H1 (cell line): ENCODE data around the gene MARK1. TPM values are rescaled to one million over a fixed set of nuclear protein-coding genes. Genes with fewer than 3 reads are reported as not detected.

Source experiments
- CTCF ChIA-PET: fragments of 300-600 bp; sonication (Branson Sonifier 250); formaldehyde crosslinking; loops from one replicate; lab custom pipeline; 2021; ENCODE audit not compliant: partially characterized antibody; lab: Charles Lee
- POLR2A ChIA-PET: fragments of 300-600 bp; sonication (Branson Sonifier 250); formaldehyde crosslinking; loops from one replicate; lab custom pipeline; 2021; ENCODE audit warnings: inconsistent platforms; ENCODE audit not compliant: partially characterized antibody; lab: Charles Lee
- DNase-seq, 2 experiments: peaks; one replicate each; pipeline versions ENCODE4 v3.0.0 to v3.0.0-alpha.2; 2010 to 2022; ENCODE audit warnings: low spot score in 2 of 2, low read depth in 1 of 2, mixed read lengths in 1 of 2
- FAIRE-seq: peaks from 2 replicates; lab custom pipeline; 2011; peaks lifted over from hg19 to GRCh38; lab: Jason Lieb, UNC
- H2AFZ ChIP-seq: 2 replicates; pipeline ENCODE4 v1.8.1; 2012; ENCODE audit warnings: low read length, inconsistent platforms
- H2AK5ac ChIP-seq: 2 replicates; pipeline ENCODE4 v1.6.1; 2013; ENCODE audit warnings: low read depth, low read length
- H2BK120ac ChIP-seq: replicated peaks from 2 replicates; pipeline ENCODE3; 2013; ENCODE audit warnings: low read depth, low read length, inconsistent platforms
- H2BK12ac ChIP-seq: 2 replicates; pipeline ENCODE4 v1.6.1; 2013; ENCODE audit warnings: low read depth, low read length
- H2BK15ac ChIP-seq: 2 replicates; pipeline ENCODE4 v1.6.1; 2013; ENCODE audit warnings: low read length
- H2BK20ac ChIP-seq: 2 replicates; pipeline ENCODE4 v1.6.1; 2013; ENCODE audit warnings: low read length
- H2BK5ac ChIP-seq: 2 replicates; pipeline ENCODE4 v1.6.1; 2013; ENCODE audit warnings: low read depth, low read length
- H3K14ac ChIP-seq: 2 replicates; pipeline ENCODE4 v1.6.1; 2013; ENCODE audit warnings: inconsistent platforms; ENCODE audit not compliant: insufficient read length
- H3K18ac ChIP-seq: 2 replicates; pipeline ENCODE4 v1.6.1; 2013; ENCODE audit warnings: low read length; ENCODE audit errors: extremely low read depth
- H3K23ac ChIP-seq: 2 replicates; pipeline ENCODE4 v1.6.1; 2013; ENCODE audit warnings: inconsistent platforms; ENCODE audit not compliant: insufficient read length
- H3K23me2 ChIP-seq: 2 replicates; pipeline ENCODE4 v1.6.1; 2013; ENCODE audit warnings: low read depth, low read length
- H3K27ac ChIP-seq: 2 replicates; pipeline ENCODE4 v1.6.1; 2011; ENCODE audit warnings: low read depth, low read length, inconsistent platforms
- H3K27me3 ChIP-seq, 4 experiments: replicated peaks in 1 of 4; 1 replicate in 1 of 4; 2 replicates in 3 of 4; pipeline versions ENCODE4 v1.6.1 to v1.8.1; 2011 to 2013; ENCODE audit warnings: low read length in 3 of 4, mild to moderate bottlenecking in 3 of 4, inconsistent platforms in 2 of 4, mixed read lengths in 2 of 4, moderate library complexity in 1 of 4; ENCODE audit not compliant: control insufficient read depth in 3 of 4, insufficient read depth in 3 of 4; ENCODE audit errors: extremely low read depth in 1 of 4
- H3K36me3 ChIP-seq, 4 experiments: 2 replicates each; pipeline versions ENCODE4 v1.6.1 to v1.8.1; 2011 to 2013; ENCODE audit warnings: mild to moderate bottlenecking in 4 of 4, low read length in 3 of 4, moderate library complexity in 2 of 4, control low read depth in 1 of 4, inconsistent platforms in 1 of 4; ENCODE audit not compliant: insufficient read depth in 4 of 4, control insufficient read depth in 2 of 4
- H3K4ac ChIP-seq: replicated peaks from 2 replicates; pipeline ENCODE3; 2013; ENCODE audit warnings: low read length, low read depth, mixed read lengths, inconsistent platforms; ENCODE audit not compliant: insufficient read length
- H3K4me1 ChIP-seq, 4 experiments: replicated peaks in 1 of 4; 1 replicate in 1 of 4; 2 replicates in 3 of 4; pipeline versions ENCODE4 v1.6.1 to v1.8.1; 2011 to 2013; ENCODE audit warnings: low read length in 3 of 4, inconsistent platforms in 2 of 4, mixed read lengths in 1 of 4; ENCODE audit not compliant: insufficient read depth in 4 of 4, control insufficient read depth in 3 of 4
- H3K4me2 ChIP-seq, 2 experiments: 2 replicates each; pipeline versions ENCODE4 v1.6.1 to v1.8.1; 2011 to 2013; ENCODE audit warnings: low read depth in 2 of 2, low read length in 2 of 2, control low read depth in 1 of 2, inconsistent platforms in 1 of 2, mild to moderate bottlenecking in 1 of 2; ENCODE audit not compliant: insufficient read depth in 1 of 2
- H3K4me3 ChIP-seq, 4 experiments: fragments of 200-600, 300-600 bp in 1 of 4; sonication (generic), shearing (Covaris generic), sonication (Bioruptor Twin) in 1 of 4; 2 replicates each; pipeline versions ENCODE4 v1.5.1 to v1.8.1; 2011 to 2016; ENCODE audit warnings: low read length in 4 of 4, low read depth in 3 of 4, control low read depth in 2 of 4, inconsistent platforms in 2 of 4, mild to moderate bottlenecking in 2 of 4, mixed read lengths in 1 of 4, moderate library complexity in 1 of 4; ENCODE audit not compliant: insufficient read depth in 2 of 4; ENCODE audit errors: extremely low read depth in 1 of 4
- H3K56ac ChIP-seq: replicated peaks from 2 replicates; pipeline ENCODE3; 2013; ENCODE audit warnings: low read depth, mild to moderate bottlenecking, mixed read lengths, low read length, inconsistent platforms; ENCODE audit not compliant: insufficient read length
- H3K79me1 ChIP-seq: 2 replicates; pipeline ENCODE4 v1.6.1; 2013; ENCODE audit warnings: low read depth, low read length, control low read depth
- H3K79me2 ChIP-seq, 2 experiments: 2 replicates each; pipeline versions ENCODE4 v1.6.1 to v1.8.1; 2012 to 2013; ENCODE audit warnings: low read length in 2 of 2, mild to moderate bottlenecking in 2 of 2, inconsistent platforms in 1 of 2; ENCODE audit not compliant: insufficient read depth in 2 of 2, control insufficient read depth in 1 of 2
- H3K9ac ChIP-seq, 4 experiments: replicated peaks in 1 of 4; 1 replicate in 1 of 4; 2 replicates in 3 of 4; pipeline versions ENCODE4 v1.6.1 to v1.8.1; 2011 to 2013; ENCODE audit warnings: low read depth in 3 of 4, low read length in 3 of 4, control low read depth in 2 of 4, mild to moderate bottlenecking in 2 of 4, moderate library complexity in 2 of 4, inconsistent platforms in 1 of 4; ENCODE audit errors: extremely low read depth in 1 of 4
- H3K9me3 ChIP-seq, 2 experiments: 2 replicates each; pipeline versions ENCODE4 v1.6.1 to v1.8.1; 2012 to 2013; ENCODE audit warnings: mild to moderate bottlenecking in 2 of 2, moderate library complexity in 2 of 2, control low read depth in 1 of 2, inconsistent platforms in 1 of 2, low read depth in 1 of 2, low read length in 1 of 2, mixed read lengths in 1 of 2; ENCODE audit not compliant: insufficient read depth in 2 of 2
- H4K20me1 ChIP-seq, 2 experiments: replicated peaks in 1 of 2; 2 replicates each; pipeline versions ENCODE3 to v1.8.1; 2011 to 2013; ENCODE audit warnings: inconsistent platforms in 2 of 2, low read length in 2 of 2, mild to moderate bottlenecking in 1 of 2; ENCODE audit not compliant: insufficient read depth in 2 of 2, control insufficient read depth in 1 of 2
- H4K5ac ChIP-seq: 2 replicates; pipeline ENCODE4 v1.6.1; 2013; ENCODE audit warnings: low read length, low read depth, mixed read lengths, inconsistent platforms; ENCODE audit not compliant: insufficient read length
- H4K8ac ChIP-seq: 2 replicates; pipeline ENCODE4 v1.8.0; 2013; ENCODE audit warnings: mild to moderate bottlenecking, moderate library complexity, low read length, inconsistent platforms; ENCODE audit not compliant: insufficient read depth; ENCODE audit errors: extremely low read depth
- H4K91ac ChIP-seq: replicated peaks from 2 replicates; pipeline ENCODE3; 2013; ENCODE audit warnings: low read length, mixed read lengths, inconsistent platforms; ENCODE audit not compliant: insufficient read length
- BACH1 ChIP-seq: IDR thresholded peaks from 2 replicates; pipeline ENCODE4 v1.6.1; 2012; ENCODE audit warnings: low read length, improper control_type of control experiment
- BRCA1 ChIP-seq: IDR thresholded peaks from 2 replicates; pipeline ENCODE4 v1.6.1; 2012; ENCODE audit warnings: low read depth, low read length, improper control_type of control experiment
- CBX5 ChIP-seq: fragments of 300-800, 300-1000 bp; sonication (generic); IDR thresholded peaks from 2 replicates; pipeline ENCODE4 v1.7.1; 2016; ENCODE audit warnings: antibody characterized with exemption, low read length, low read depth
- MAFK ChIP-seq: IDR thresholded peaks from 2 replicates; pipeline ENCODE4 v1.6.1; 2012; ENCODE audit warnings: low read depth, mild to moderate bottlenecking, improper control_type of control experiment, low read length
- MAX ChIP-seq: IDR thresholded peaks from 2 replicates; pipeline ENCODE4 v1.6.1; 2012; ENCODE audit warnings: inconsistent platforms
- POU5F1 ChIP-seq: IDR thresholded peaks from 2 replicates; pipeline ENCODE4 v1.6.1; 2011; ENCODE audit warnings: low read depth, mild to moderate bottlenecking, low read length, moderate library complexity
- SIRT6 ChIP-seq: IDR thresholded peaks from one replicate; pipeline ENCODE4 v1.7.1; 2012; ENCODE audit warnings: low read length, inconsistent platforms
- WGBS, 2 experiments: shearing (Covaris generic) in 1 of 2; methylation state at CpG; one replicate each; pipeline versions ENCODE4 v1.1.6 to v1.1.7; 2013 to 2015; ENCODE audit warnings: low lambda C conversion rate in 2 of 2, mixed read lengths in 2 of 2, inconsistent platforms in 1 of 2, low coverage in 1 of 2, missing lambda C conversion rate in 1 of 2; ENCODE audit not compliant: insufficient replicate concordance in 2 of 2, insufficient coverage in 1 of 2, insufficient read length in 1 of 2; ENCODE audit errors: extremely low coverage in 1 of 2, missing lambda C conversion rate in 1 of 2; 5-methylcytosine and 5-hydroxymethylcytosine counted together
- polyA plus RNA-seq, 7 experiments: library from polyadenylated mRNA; depleted of rRNA in 3 of 7; stranded (reverse) in 5 of 7; unstranded in 2 of 7; fragments of >200 nt in 5 of 7; fragments of 200-250 nt in 2 of 7; gene quantifications; 1 replicate in 5 of 7; 2 replicates in 1 of 7; 4 replicates in 1 of 7; pipeline versions ENCODE4 v1.2.1 to v1.2.3, GENCODE V29; 2011 to 2013; ENCODE audit warnings: missing spikeins in 2 of 7, mixed read lengths in 2 of 7
- total RNA-seq: library from RNA; stranded (reverse); fragmentation: NEBNext Ultra II Directional; extraction: Animal tissue kit (Norgen Biotek cat#: 25700); gene quantifications from 2 replicates; pipeline ENCODE4 v1.2.1, GENCODE V29; 2021
- TF ChIP-seq, protein P1 (sequence below): IDR thresholded peaks from 2 replicates; pipeline ENCODE4 v1.6.1; 2011; ENCODE audit warnings: low read depth, mild to moderate bottlenecking, low read length; ENCODE audit not compliant: insufficient read depth

MARK1 gene
- total and polyA plus RNA-seq, 2 of the 8 experiments (the other 6 are each of a cell fraction or from before 2014, with no cell fraction given), result 5.5 to 20.5 TPM

- H3K4me1 ChIP-seq, result peaks cover 0 to 8% (median 4%) of the 10 kb centered on the region in 4 experiments; a peak in 4 of 7 replicates
- CTCF ChIA-PET, result interaction anchor here (0.8 to 4.7 kb wide), 10 partner anchors 8 to 421 kb away, joined by 3 to 26 read pairs (median 8); partner anchors contain the start of gene C1orf115
- H3K9ac ChIP-seq, result no peak overlapping the region
- H3K27me3 ChIP-seq, result no peaks in the 10 kb centered on the region
- no peak overlapping the region for H2AK5ac ChIP-seq
- H2BK15ac ChIP-seq, result no peak overlapping the region
- H2BK12ac ChIP-seq, result no peak overlapping the region
- no peak overlapping the region for H4K8ac ChIP-seq
- H3K36me3 ChIP-seq, result no peaks in the 10 kb centered on the region
- no peak overlapping the region for H3K14ac ChIP-seq
- no peaks in the 10 kb centered on the region for H3K23me2 ChIP-seq
- H4K20me1 ChIP-seq, result no peaks in the 10 kb centered on the region
- H3K27ac ChIP-seq, result no peak overlapping the region
- H4K5ac ChIP-seq, result no peak overlapping the region
- H3K18ac ChIP-seq, result no peak overlapping the region
- TF ChIP-seq SIRT6, result no peak
- no peak for TF ChIP-seq MAFK
- no peak for TF ChIP-seq BACH1
- TF ChIP-seq MAX, result no peak
- TF ChIP-seq, protein P1, sequence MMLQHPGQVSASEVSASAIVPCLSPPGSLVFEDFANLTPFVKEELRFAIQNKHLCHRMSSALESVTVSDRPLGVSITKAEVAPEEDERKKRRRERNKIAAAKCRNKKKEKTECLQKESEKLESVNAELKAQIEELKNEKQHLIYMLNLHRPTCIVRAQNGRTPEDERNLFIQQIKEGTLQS, result no peak
- TF ChIP-seq CBX5, result no peak
- no peak for TF ChIP-seq BRCA1
- no peak for TF ChIP-seq POU5F1
- H3K4me2 ChIP-seq, result no peak overlapping the region
- no peak overlapping the region for H2BK5ac ChIP-seq
- POLR2A ChIA-PET, result interaction anchor here (1.4 to 1.6 kb wide), 2 partner anchors 9 to 85 kb away, joined by 3 to 4 read pairs; partner anchors contain the start of gene MTARC1
- no peak overlapping the region for H2BK20ac ChIP-seq
- H2AFZ ChIP-seq, result no peak overlapping the region
- H3K56ac ChIP-seq, result no peak overlapping the region
- DNase-seq, result no peak
- 91% methylated on average over 6 of the region's 6 CpGs; no CpG with 5 or more reads in 1 of the 2 experiments for WGBS, 2 experiments
- H3K4me3 ChIP-seq, result no peak overlapping the region
- H3K9me3 ChIP-seq, result no peaks in the 10 kb centered on the region
- no peak overlapping the region for H3K4ac ChIP-seq
- no peak overlapping the region for H2BK120ac ChIP-seq
- no peak overlapping the region for H4K91ac ChIP-seq
- no peaks in the 10 kb centered on the region for H3K79me1 ChIP-seq
- no peaks in the 10 kb centered on the region for H3K79me2 ChIP-seq
- no peak overlapping the region for H3K23ac ChIP-seq
- no peak for FAIRE-seq
Measured at GRCh38 chr1:220701974-220702373, 174.0 kb downstream of the MARK1 start.
